Gastroesophageal sphincter (tissue), 4 donors: Measurements from ENCODE around the gene VTI1A. TPM values are rescaled to one million over a fixed set of nuclear protein-coding genes. Genes with fewer than 3 reads are reported as not detected.

Source experiments
- ATAC-seq: fragments of 150-250 bp; one replicate; pipeline ENCODE4 v1.9.1; 2016; ENCODE audit warnings: mild to moderate bottlenecking, moderate library complexity
- H3K27ac ChIP-seq, 4 donors: fragments of 200-600 bp; sonication (generic) in 3 of 4; 1 replicate in 3 of 4; 2 replicates in 1 of 4; pipeline ENCODE4 v1.5.1; 2016 to 2019
- H3K27me3 ChIP-seq: fragments of 200-600 bp; sonication (generic); one replicate; pipeline ENCODE4 v1.5.1; 2019
- H3K36me3 ChIP-seq, 2 donors: fragments of 200-600 bp; sonication (generic); one replicate each; pipeline ENCODE4 v1.5.1; 2019; ENCODE audit warnings: control low read depth in 1 of 2
- H3K4me1 ChIP-seq, 3 donors: fragments of 200-600 bp; sonication (generic); 1 replicate in 2 of 3; 2 replicates in 1 of 3; pipeline ENCODE4 v1.5.1; 2016 to 2019; ENCODE audit warnings: control low read depth in 2 of 3
- H3K4me3 ChIP-seq, 2 donors: fragments of 200-600 bp; sonication (generic); one replicate each; pipeline ENCODE4 v1.5.1; 2019; ENCODE audit warnings: mild to moderate bottlenecking in 1 of 2, moderate library complexity in 1 of 2
- H3K9me3 ChIP-seq, 3 donors: fragments of 200-600 bp; sonication (generic); one replicate each; pipeline ENCODE4 v1.5.1; 2017 to 2019; ENCODE audit warnings: control low read depth in 2 of 3
- CTCF ChIP-seq, 4 experiments: fragments of 200-600 bp in 2 of 4; fragments of 450-650 bp in 2 of 4; sonication (generic) in 1 of 4; IDR thresholded peaks; one replicate each; pipeline ENCODE4 v1.5.1; 2017 to 2019; ENCODE audit warnings: antibody characterized with exemption in 4 of 4, mild to moderate bottlenecking in 2 of 4, moderate library complexity in 2 of 4
- EP300 ChIP-seq: sonication (generic); formaldehyde crosslinking; IDR thresholded peaks from one replicate; pipeline ENCODE4 v1.6.1; 2017; ENCODE audit warnings: antibody characterized with exemption, mild to moderate bottlenecking
- POLR2A ChIP-seq, 2 donors: fragments of 450-650 bp; IDR thresholded peaks; one replicate each; pipeline ENCODE4 v1.6.1; 2017; ENCODE audit warnings: antibody characterized with exemption in 2 of 2, mild to moderate bottlenecking in 2 of 2, moderate library complexity in 1 of 2
- POLR2AphosphoS5 ChIP-seq: sonication (generic); formaldehyde crosslinking; IDR thresholded peaks from one replicate; pipeline ENCODE4 v1.6.1; 2017; ENCODE audit warnings: antibody characterized with exemption
- WGBS, 2 donors: methylation state at CpG; one replicate each; pipeline ENCODE4 v1.1.5; 2018; ENCODE audit warnings: low coverage in 1 of 2; 5-methylcytosine and 5-hydroxymethylcytosine counted together
- total RNA-seq, 4 donors: library from RNA; depleted of rRNA; stranded (reverse); fragments of >200 nt; gene quantifications; one replicate each; pipeline ENCODE4 v1.1.0, GENCODE V29; 2016

VTI1A gene
- total RNA-seq, 4 donors from 2014 or later: 19.6 to 81.9 (median 43.1) TPM

- Histone ChIP-seq H3K4me3 (no peak overlapping the region), H3K27me3 (no peaks in the 10 kb centered on the region), H3K4me1 (peaks cover 0 to 11% (median 0%) of the 10 kb centered on the region in 3 donors), H3K36me3 (no peaks in the 10 kb centered on the region), H3K27ac (no peak overlapping the region), H3K9me3 (no peaks in the 10 kb centered on the region)
- ATAC-seq: no peak
- 81 to 94% methylated on average over 2 of the region's 2 CpGs for WGBS, 2 donors
- TF ChIP-seq POLR2AphosphoS5 (no peak), CTCF (IDR thresholded peaks at IDR 0.05) (no peak), POLR2A (IDR thresholded peaks at IDR 0.05) (no peak), EP300 (no peak)
These were observed 348.1 kb downstream of the VTI1A start for GRCh38 chr10:112795067-112795466.

- Histone ChIP-seq H3K36me3 (no peaks in the 10 kb centered on the region), H3K27me3 (no peaks in the 10 kb centered on the region), H3K27ac (no peak overlapping the region), H3K4me1 (peaks cover 0 to 11% (median 0%) of the 10 kb centered on the region in 3 donors), H3K9me3 (no peaks in the 10 kb centered on the region), H3K4me3 (no peak overlapping the region)
- no peak for ATAC-seq
- TF ChIP-seq EP300 (no peak), POLR2AphosphoS5 (no peak), POLR2A (IDR thresholded peaks at IDR 0.05) (no peak), CTCF (IDR thresholded peaks at IDR 0.05) (no peak)
- 90 to 95% methylated on average over 8 of the region's 8 CpGs for WGBS, 2 donors
These were observed 350.2 kb downstream of the VTI1A start for GRCh38 chr10:112797197-112797596.

- TF ChIP-seq EP300 (no peak), POLR2A (IDR thresholded peaks at IDR 0.05) (no peak), CTCF (IDR thresholded peaks at IDR 0.05) (no peak), POLR2AphosphoS5 (no peak)
These were observed 350.8 kb downstream of the VTI1A start for GRCh38 chr10:112797855-112798254.

GRCh38 chr10:112799038-112799437 lies 352.0 kb downstream of the VTI1A start:
- no peaks in the 10 kb centered on the region for H3K4me1 ChIP-seq
- TF ChIP-seq EP300 (no peak), POLR2A (IDR thresholded peaks at IDR 0.05) (no peak), POLR2AphosphoS5 (no peak), CTCF (IDR thresholded peaks at IDR 0.05) (no peak)
- no peak for ATAC-seq
- H3K27me3 ChIP-seq: no peaks in the 10 kb centered on the region
- H3K27ac ChIP-seq: no peak overlapping the region
- no peaks in the 10 kb centered on the region for H3K36me3 ChIP-seq
- H3K4me3 ChIP-seq: no peak overlapping the region
- 85 to 100% methylated on average over 2 to 5 of the region's 5 CpGs for WGBS, 2 donors
- no peaks in the 10 kb centered on the region for H3K9me3 ChIP-seq

More at GRCh38 chr10:112797855-112798254, 350.8 kb downstream of the VTI1A start:
- H3K27ac ChIP-seq: no peak overlapping the region
- 86% methylated on average over 4 to 6 of the region's 9 CpGs for WGBS, 2 donors
- H3K9me3 ChIP-seq: no peaks in the 10 kb centered on the region
- peaks cover 0 to 9% (median 0%) of the 10 kb centered on the region in 3 donors for H3K4me1 ChIP-seq
- H3K4me3 ChIP-seq: no peak overlapping the region
- ATAC-seq: no peak
- no peaks in the 10 kb centered on the region for H3K36me3 ChIP-seq
- H3K27me3 ChIP-seq: no peaks in the 10 kb centered on the region

- ATAC-seq: no peak
- 74 to 88% methylated on average over 2 to 7 of the region's 8 CpGs for WGBS, 2 donors
- Histone ChIP-seq H3K4me3 (no peak overlapping the region), H3K27me3 (no peaks in the 10 kb centered on the region), H3K27ac (no peak overlapping the region), H3K9me3 (no peaks in the 10 kb centered on the region), H3K4me1 (no peaks in the 10 kb centered on the region), H3K36me3 (no peaks in the 10 kb centered on the region)
- TF ChIP-seq CTCF (IDR thresholded peaks at IDR 0.05) (no peak), POLR2AphosphoS5 (no peak), POLR2A (IDR thresholded peaks at IDR 0.05) (no peak), EP300 (no peak)
These were observed 352.9 kb downstream of the VTI1A start for GRCh38 chr10:112799726-112800510.
